Panc1 (cell line): ENCODE measurements around the gene PEX3. TPM values are rescaled to one million over a fixed set of nuclear protein-coding genes. Genes with fewer than 3 reads are reported as not detected.

Experiments used
- ATAC-seq: fragments of 200-7000 bp; cut with Tn5 transposase; 2 replicates; pipeline ENCODE4 v1.9.1; 2020; ENCODE audit warnings: mild to moderate bottlenecking, moderate library complexity
- BruUV-seq: library from RNA; stranded (reverse); fragments of 400-500 nt; replicated peaks from 2 replicates; lab custom pipeline; 2021; lab: Mats Ljungman, UMichigan
- CTCF ChIA-PET: fragments of 300-600 bp; sonication (Branson Sonifier 250); formaldehyde crosslinking; loops from one replicate; lab custom pipeline; 2022; ENCODE audit warnings: antibody characterized with exemption; lab: Charles Lee
- POLR2A ChIA-PET: fragments of 300-600 bp; sonication (Branson Sonifier 250); formaldehyde crosslinking; loops from one replicate; lab custom pipeline; 2022; ENCODE audit warnings: antibody characterized with exemption; lab: Charles Lee
- DNase-seq: peaks from one replicate; pipeline ENCODE4 v3.0.0-alpha.2; 2010; ENCODE audit warnings: low read depth, low spot score
- H3K27ac ChIP-seq: 2 replicates; pipeline ENCODE4 v1.5.1; 2011; ENCODE audit warnings: mild to moderate bottlenecking, low read length, inconsistent platforms
- H3K27me3 ChIP-seq: fragments of 200-500 bp; sonication (Bioruptor generic); 2 replicates; pipeline ENCODE4 v1.6.0; 2014; ENCODE audit warnings: low read length, inconsistent platforms; ENCODE audit not compliant: control insufficient read depth, insufficient read depth
- H3K36me3 ChIP-seq: fragments of 200-500 bp; sonication (Bioruptor generic); 2 replicates; pipeline ENCODE4 v1.5.1; 2014; ENCODE audit warnings: inconsistent platforms, mild to moderate bottlenecking, low read length, moderate library complexity; ENCODE audit not compliant: control insufficient read depth, insufficient read depth
- H3K4me1 ChIP-seq: 2 replicates; pipeline ENCODE4 v1.5.1; 2011; ENCODE audit warnings: inconsistent platforms, mild to moderate bottlenecking, low read length, moderate library complexity; ENCODE audit not compliant: control insufficient read depth, insufficient read depth
- H3K4me3 ChIP-seq, 2 experiments: 2 replicates each; pipeline ENCODE4 v1.5.1; 2011 to 2012; ENCODE audit warnings: low read depth in 2 of 2, low read length in 2 of 2, mild to moderate bottlenecking in 2 of 2, inconsistent platforms in 1 of 2, moderate library complexity in 1 of 2
- H3K9me3 ChIP-seq: fragments of 200-500 bp; sonication (Bioruptor generic); 2 replicates; pipeline ENCODE4 v1.5.1; 2014; ENCODE audit warnings: low read depth, mild to moderate bottlenecking, inconsistent platforms, low read length, moderate library complexity; ENCODE audit not compliant: control insufficient read depth, insufficient read depth
- POLR2AphosphoS5 ChIP-seq: IDR thresholded peaks from 2 replicates; pipeline ENCODE4 v1.6.1; 2012; ENCODE audit warnings: mild to moderate bottlenecking, low read depth, low read length, moderate library complexity
- REST ChIP-seq, 2 experiments: IDR thresholded peaks; 2 replicates each; pipeline ENCODE4 v1.6.1; 2011 to 2012; ENCODE audit warnings: low read depth in 2 of 2, control low read depth in 1 of 2, low read length in 1 of 2, mild to moderate bottlenecking in 1 of 2, moderate library complexity in 1 of 2; ENCODE audit not compliant: insufficient read depth in 1 of 2
- SIN3A ChIP-seq: IDR thresholded peaks from 2 replicates; pipeline ENCODE4 v1.6.1; 2012; ENCODE audit warnings: low read depth, mild to moderate bottlenecking, low read length, moderate library complexity, borderline replicate concordance; ENCODE audit not compliant: insufficient read depth
- TCF7L2 ChIP-seq: IDR thresholded peaks from 2 replicates; pipeline ENCODE4 v1.6.1; 2011; ENCODE audit warnings: mild to moderate bottlenecking, low read depth, low read length, inconsistent platforms
- in situ Hi-C: cut with HindIII; loops from 2 replicates; pipeline ENCODE4 v1.10.0; 2016; ENCODE audit warnings: low sequenced_read_pairs, low pct_unique_long_range_greater_than_20kb
- intact Hi-C: fragments of 100-400 bp; cut with micrococcal nuclease; formaldehyde crosslinking; loops from one replicate; pipeline ENCODE4 v1.10.0; 2022; ENCODE audit not compliant: unreplicated experiment
- total RNA-seq: library from RNA; stranded (reverse); gene quantifications from one replicate; pipeline ENCODE4 v1.2.1, GENCODE V29; 2021; ENCODE audit not compliant: unreplicated experiment
- TF ChIP-seq, protein P1 (sequence below): fragments of 450-650 bp; IDR thresholded peaks from 2 replicates; pipeline ENCODE4 v1.5.1; 2017; ENCODE audit warnings: mild to moderate bottlenecking

The PEX3 gene
- total RNA-seq, 1 experiment from 2014 or later: 16.5 TPM

GRCh38 chr6:143441010-143441409 lies 9.6 kb upstream of the PEX3 start:
- intact Hi-C loops: no loop called here
- no peak overlapping the region for H3K4me3 ChIP-seq
- DNase-seq: no peak
- no peaks in the 10 kb centered on the region for H3K27me3 ChIP-seq
- H3K27ac ChIP-seq: no peak overlapping the region
- ATAC-seq: no peak
- no peak for TF ChIP-seq REST (IDR thresholded peaks at IDR 0.05; ENCODE audit: insufficient read depth in 1 of 2, low read depth in 2 of 2, low read length in 1 of 2)
- TF ChIP-seq SIN3A: no peak
- TF ChIP-seq, protein P1, sequence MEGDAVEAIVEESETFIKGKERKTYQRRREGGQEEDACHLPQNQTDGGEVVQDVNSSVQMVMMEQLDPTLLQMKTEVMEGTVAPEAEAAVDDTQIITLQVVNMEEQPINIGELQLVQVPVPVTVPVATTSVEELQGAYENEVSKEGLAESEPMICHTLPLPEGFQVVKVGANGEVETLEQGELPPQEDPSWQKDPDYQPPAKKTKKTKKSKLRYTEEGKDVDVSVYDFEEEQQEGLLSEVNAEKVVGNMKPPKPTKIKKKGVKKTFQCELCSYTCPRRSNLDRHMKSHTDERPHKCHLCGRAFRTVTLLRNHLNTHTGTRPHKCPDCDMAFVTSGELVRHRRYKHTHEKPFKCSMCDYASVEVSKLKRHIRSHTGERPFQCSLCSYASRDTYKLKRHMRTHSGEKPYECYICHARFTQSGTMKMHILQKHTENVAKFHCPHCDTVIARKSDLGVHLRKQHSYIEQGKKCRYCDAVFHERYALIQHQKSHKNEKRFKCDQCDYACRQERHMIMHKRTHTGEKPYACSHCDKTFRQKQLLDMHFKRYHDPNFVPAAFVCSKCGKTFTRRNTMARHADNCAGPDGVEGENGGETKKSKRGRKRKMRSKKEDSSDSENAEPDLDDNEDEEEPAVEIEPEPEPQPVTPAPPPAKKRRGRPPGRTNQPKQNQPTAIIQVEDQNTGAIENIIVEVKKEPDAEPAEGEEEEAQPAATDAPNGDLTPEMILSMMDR: no peak
- TF ChIP-seq TCF7L2: no peak
- no peak for TF ChIP-seq POLR2AphosphoS5
- no TSS peak for BruUV-seq
- in situ Hi-C loops: no loop called here
- H3K9me3 ChIP-seq: no peaks in the 10 kb centered on the region
- no peaks in the 10 kb centered on the region for H3K4me1 ChIP-seq
- POLR2A ChIA-PET: no interaction called here
- peaks cover 8% of the 10 kb centered on the region for H3K36me3 ChIP-seq
- CTCF ChIA-PET: no interaction called here

DNA sequence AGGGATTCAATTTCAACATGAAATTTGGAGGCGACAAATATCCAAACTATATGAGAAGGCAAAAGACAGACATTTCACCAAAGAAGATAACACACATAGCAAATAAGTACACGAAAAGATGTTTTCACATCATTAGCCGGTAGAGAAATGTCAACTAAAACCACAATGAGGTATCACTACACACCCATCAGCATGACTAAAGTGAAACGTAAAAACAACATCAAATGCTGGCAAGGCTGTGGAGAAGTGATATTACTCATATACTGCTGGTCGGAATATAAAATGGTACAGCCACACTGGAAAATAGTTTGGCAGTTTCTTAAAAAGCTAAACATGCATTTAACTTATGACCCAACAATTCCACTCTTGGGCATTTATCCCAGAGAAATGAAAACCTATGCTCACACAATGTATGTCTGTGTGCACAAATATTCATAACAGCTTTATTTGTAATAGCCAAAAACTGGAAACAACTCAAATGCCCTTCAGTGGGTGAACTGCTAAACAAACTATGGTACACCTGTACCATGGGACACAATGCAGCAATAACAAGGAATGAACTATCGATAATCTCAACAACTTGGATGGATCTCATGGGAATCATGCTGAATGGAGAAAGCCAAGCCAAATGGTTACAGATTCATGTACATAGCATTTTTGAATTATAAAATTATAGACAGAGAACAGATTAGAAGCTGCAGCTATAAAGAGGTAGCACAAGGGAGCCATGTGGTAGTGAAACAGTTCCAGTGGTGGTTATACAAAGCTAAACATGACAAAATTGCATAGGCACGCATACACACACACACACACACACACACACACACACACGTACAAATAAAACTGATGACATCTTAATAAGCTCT lies 8.7 kb upstream of the PEX3 start:
- DNase-seq: no peak
- in situ Hi-C loops (no loop called here), intact Hi-C loops (no loop called here)
- peaks cover 8% of the 10 kb centered on the region for H3K36me3 ChIP-seq
- H3K27me3 ChIP-seq: no peaks in the 10 kb centered on the region
- no peak for TF ChIP-seq TCF7L2
- TF ChIP-seq, protein P1: no peak
- TF ChIP-seq REST (IDR thresholded peaks at IDR 0.05; ENCODE audit: insufficient read depth in 1 of 2, low read depth in 2 of 2, low read length in 1 of 2): no peak
- TF ChIP-seq POLR2AphosphoS5: no peak
- no peak for TF ChIP-seq SIN3A
- H3K4me3 ChIP-seq: no peak overlapping the region
- H3K27ac ChIP-seq: no peak overlapping the region
- no peak for ATAC-seq
- H3K4me1 ChIP-seq: no peaks in the 10 kb centered on the region
- ChIA-PET POLR2A (interaction anchor here (0.6 kb wide), 1 partner anchor 295 kb away, joined by 3 read pairs; no protein-coding TSS in a partner anchor), CTCF (no interaction called here)
- H3K9me3 ChIP-seq: no peaks in the 10 kb centered on the region
- BruUV-seq: no TSS peak
